Hepatocyte (in vitro differentiated cells): ENCODE data around the gene ARHGAP18.

Experiments used
- EZH2 ChIP-seq: fragments of 200-600 bp; sonication (generic); IDR thresholded peaks from 2 replicates; pipeline ENCODE4 v1.6.1; 2016; ENCODE audit warnings: antibody characterized with exemption, mild to moderate bottlenecking, borderline replicate concordance
- EZH2phosphoT487 ChIP-seq: fragments of 200-600 bp; sonication (generic); IDR thresholded peaks from one replicate; pipeline ENCODE4 v1.6.1; 2018; ENCODE audit warnings: antibody characterized with exemption, mild to moderate bottlenecking, low read depth, moderate library complexity; ENCODE audit not compliant: unreplicated experiment, severe bottlenecking
- TF ChIP-seq, protein P1 (sequence below): fragments of 200-600 bp; sonication (generic); IDR thresholded peaks from 2 replicates; pipeline ENCODE4 v1.5.1; 2016; ENCODE audit warnings: antibody characterized with exemption, mild to moderate bottlenecking; ENCODE audit not compliant: poor library complexity

GRCh38 chr6:129643176-129643575 lies 66.8 kb downstream of the ARHGAP18 start:
- TF ChIP-seq, protein P1, sequence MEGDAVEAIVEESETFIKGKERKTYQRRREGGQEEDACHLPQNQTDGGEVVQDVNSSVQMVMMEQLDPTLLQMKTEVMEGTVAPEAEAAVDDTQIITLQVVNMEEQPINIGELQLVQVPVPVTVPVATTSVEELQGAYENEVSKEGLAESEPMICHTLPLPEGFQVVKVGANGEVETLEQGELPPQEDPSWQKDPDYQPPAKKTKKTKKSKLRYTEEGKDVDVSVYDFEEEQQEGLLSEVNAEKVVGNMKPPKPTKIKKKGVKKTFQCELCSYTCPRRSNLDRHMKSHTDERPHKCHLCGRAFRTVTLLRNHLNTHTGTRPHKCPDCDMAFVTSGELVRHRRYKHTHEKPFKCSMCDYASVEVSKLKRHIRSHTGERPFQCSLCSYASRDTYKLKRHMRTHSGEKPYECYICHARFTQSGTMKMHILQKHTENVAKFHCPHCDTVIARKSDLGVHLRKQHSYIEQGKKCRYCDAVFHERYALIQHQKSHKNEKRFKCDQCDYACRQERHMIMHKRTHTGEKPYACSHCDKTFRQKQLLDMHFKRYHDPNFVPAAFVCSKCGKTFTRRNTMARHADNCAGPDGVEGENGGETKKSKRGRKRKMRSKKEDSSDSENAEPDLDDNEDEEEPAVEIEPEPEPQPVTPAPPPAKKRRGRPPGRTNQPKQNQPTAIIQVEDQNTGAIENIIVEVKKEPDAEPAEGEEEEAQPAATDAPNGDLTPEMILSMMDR, result no peak
- TF ChIP-seq EZH2, result no peak
- no peak for TF ChIP-seq EZH2phosphoT487
